Aorta (tissue), 5 donors: ENCODE data around the gene SIGLEC12. TPM values are rescaled to one million over a fixed set of nuclear protein-coding genes. Genes with fewer than 3 reads are reported as not detected.

Experiments
- ATAC-seq: fragments of 200-7000 bp; cut with Tn5 transposase; one replicate; pipeline ENCODE4 v1.9.1; 2022; ENCODE audit warnings: moderate library complexity; ENCODE audit not compliant: low FRiP score
- DNase-seq, 2 donors: peaks; one replicate each; pipeline ENCODE4 v3.0.0-alpha.2; 2020
- H3K27ac ChIP-seq, 2 donors: one replicate each; pipeline ENCODE4 v1.5.1; 2013; ENCODE audit warnings: low read length in 2 of 2, mild to moderate bottlenecking in 2 of 2, moderate library complexity in 2 of 2, control low read depth in 1 of 2, inconsistent platforms in 1 of 2, low read depth in 1 of 2
- H3K27me3 ChIP-seq, 2 donors: one replicate each; pipeline ENCODE4 v1.6.1; 2013; ENCODE audit warnings: control low read depth in 1 of 2, low read length in 1 of 2, mild to moderate bottlenecking in 1 of 2, moderate library complexity in 1 of 2; ENCODE audit not compliant: insufficient read depth in 2 of 2, control insufficient read depth in 1 of 2
- H3K36me3 ChIP-seq, 2 donors: one replicate each; pipeline ENCODE4 v1.6.1; 2013; ENCODE audit warnings: control low read depth in 1 of 2, low read length in 1 of 2, mild to moderate bottlenecking in 1 of 2; ENCODE audit not compliant: insufficient read depth in 2 of 2, control insufficient read depth in 1 of 2
- H3K4me1 ChIP-seq, 2 donors: one replicate each; pipeline ENCODE4 v1.6.1; 2013; ENCODE audit warnings: low read length in 2 of 2, control low read depth in 1 of 2, mild to moderate bottlenecking in 1 of 2, moderate library complexity in 1 of 2; ENCODE audit not compliant: insufficient read depth in 2 of 2, control insufficient read depth in 1 of 2
- H3K4me3 ChIP-seq, 2 donors: one replicate each; pipeline ENCODE4 v1.5.1; 2013; ENCODE audit warnings: low read length in 2 of 2, control low read depth in 1 of 2, mild to moderate bottlenecking in 1 of 2
- H3K9me3 ChIP-seq: one replicate; pipeline ENCODE4 v1.6.1; 2013; ENCODE audit warnings: mild to moderate bottlenecking, low read length; ENCODE audit not compliant: control insufficient read depth
- WGBS, 2 donors: extraction: QIAGEN DNeasy Blood & Tissue Kit; methylation state at CpG; one replicate each; pipeline ENCODE4 v1.1.7; 2013; 5-methylcytosine and 5-hydroxymethylcytosine counted together
- intact Hi-C, 2 donors: fragments of 100-400 bp; cut with DNase I; formaldehyde crosslinking; loops; one replicate each; pipeline versions ENCODE4 v1.14.2 to v1.15.0; 2022
- long read RNA-seq, 2 donors: library from polyadenylated mRNA; unstranded; transcript quantifications; one replicate each; pipeline ENCODE4 v2.0.0, GENCODE V29; 2020 to 2021
- polyA plus RNA-seq, 2 donors: library from polyadenylated mRNA; stranded (reverse); fragments of 200-250 nt; gene quantifications; one replicate each; pipeline ENCODE4 v1.2.3, GENCODE V29; 2013
- total RNA-seq, 2 donors: library from RNA; stranded (reverse); fragmentation: NEBNext Ultra II Directional; extraction: Animal tissue kit (Norgen Biotek cat#: 25700); gene quantifications; one replicate each; pipeline ENCODE4 v1.2.1, GENCODE V29; 2021
- donor health status: healthy with polysubstance abuse.
- donor health status: Bipolar disorder and iron deficiency.
- donor health status: DM: no; HTN: no; CAD: no.
- donor health status: DM: no; HTN: no; CAD: no.
- donor health status: DM: yes; HTN: yes; CAD: no.

Gene SIGLEC12
- 1 to 10 TPM in 1 of 2 donors, not detected in 1; 2.0 TPM for total RNA-seq
- under 1 TPM in 1 of 2 donors, not detected in 1; 0.75 TPM for polyA plus RNA-seq
- long read RNA-seq, donor 1, transcript SIGLEC12-201 (8 exons, 2,121 nt) = major isoform, 8 of 8 reads
- long read RNA-seq, donor 1, partial matches to known transcripts = 0 of 8 reads
- long read RNA-seq, donor 1, other reads (novel, unspliced or antisense) = 0 of 8 reads
- long read RNA-seq, donor 2 = 0 reads

DNA sequence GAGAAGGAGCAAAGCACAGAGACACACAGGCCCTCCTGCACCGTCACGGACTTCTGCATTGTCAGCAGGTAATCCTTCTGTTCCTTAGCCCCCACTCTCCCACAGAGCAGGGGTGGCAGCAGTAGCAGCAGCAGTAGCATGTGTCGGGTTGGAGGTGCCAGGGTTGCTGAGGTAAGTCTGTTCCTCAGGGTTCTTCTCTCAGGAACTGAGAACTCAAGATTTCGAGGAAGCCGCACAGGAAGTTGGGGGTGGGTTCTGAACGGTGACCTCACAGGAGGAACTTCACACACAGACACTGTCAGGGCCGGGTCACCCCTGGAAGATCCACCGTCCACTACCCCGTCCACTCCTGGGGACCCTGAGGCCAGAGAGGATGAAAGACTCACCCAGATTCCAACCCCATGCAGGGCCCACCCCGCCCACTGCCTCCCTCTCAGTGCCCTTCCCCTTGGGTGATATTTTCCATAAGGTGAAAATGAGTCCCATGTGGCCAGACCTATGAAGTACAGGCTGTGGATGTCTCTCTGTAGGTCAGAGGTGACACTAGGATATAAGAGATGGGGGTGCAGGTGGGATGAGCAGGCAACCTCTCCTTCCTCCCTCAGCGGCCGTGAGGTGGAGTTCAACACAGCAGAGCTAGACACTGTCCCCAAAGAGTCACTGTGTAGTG is at the start of gene SIGLEC12:
Gene SIGLEC12 (minus strand): TSS at position 207 of the 670 bp plus-strand sequence. CDS start 67 bp downstream, at position 140.
- intact Hi-C loops = no loop called here
- Histone ChIP-seq H3K27me3 (no peaks in the 10 kb centered on the region), H3K4me1 (no peaks in the 10 kb centered on the region), H3K4me3 (no peak within 1 kb of the TSS), H3K27ac (no peak within 1 kb of the TSS), H3K9me3 (no peaks in the 10 kb centered on the region), H3K36me3 (no peaks in the 10 kb centered on the region)
- DNase-seq = peak in 1 of 2 donors; percentile 76
- ATAC-seq = no peak
- WGBS, 2 donors = 75% methylated on average over 12 of the region's 12 CpGs

DNA sequence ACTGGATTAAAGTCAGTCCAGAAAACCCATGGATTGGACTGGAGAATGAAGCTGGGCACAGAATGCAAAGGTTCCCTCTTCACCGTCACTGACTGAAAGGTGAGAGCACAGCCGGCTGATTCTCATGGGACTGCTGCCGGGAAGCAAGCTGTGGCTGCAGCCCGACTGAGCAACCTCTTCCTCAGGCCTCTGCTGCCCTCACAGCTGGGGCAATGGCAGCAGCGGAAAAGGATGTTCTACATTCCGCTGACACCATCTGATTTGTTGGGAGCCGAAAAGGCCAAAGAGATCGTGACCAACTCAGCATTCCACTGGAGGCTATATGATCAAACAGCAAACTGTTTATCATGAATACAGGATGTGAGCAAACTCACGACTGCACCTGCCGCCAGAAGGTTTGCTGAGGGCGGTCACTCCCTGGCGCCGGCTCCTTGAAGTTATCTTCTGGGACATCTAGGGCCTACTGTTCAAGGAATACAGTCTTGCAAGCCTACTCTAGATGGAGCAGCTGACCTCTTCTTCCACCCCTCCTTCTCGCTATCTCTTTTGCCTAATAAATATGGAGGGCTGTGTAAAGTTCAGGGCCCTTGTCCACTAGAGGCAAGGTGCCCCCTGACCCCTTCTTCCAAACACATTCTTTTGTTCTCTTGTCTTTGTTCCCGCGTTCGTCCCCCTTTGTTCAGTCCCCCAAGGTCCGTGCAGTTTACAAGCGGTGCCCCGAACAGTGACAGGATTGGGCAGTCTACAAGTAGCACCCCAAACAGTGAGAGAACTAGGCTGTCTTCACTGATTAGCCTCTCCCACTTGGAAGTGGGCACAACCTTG is 49.5 kb upstream of the SIGLEC12 start:
- Histone ChIP-seq H3K4me1 (no peaks in the 10 kb centered on the region), H3K4me3 (no peak overlapping the region), H3K9me3 (peaks cover 4% of the 10 kb centered on the region), H3K27me3 (no peaks in the 10 kb centered on the region), H3K36me3 (no peaks in the 10 kb centered on the region), H3K27ac (no peak overlapping the region)
- WGBS, 2 donors = 77 to 83% methylated on average over 20 of the region's 20 CpGs
- DNase-seq (no peak), ATAC-seq (no peak)
- intact Hi-C loops = no loop called here

DNA sequence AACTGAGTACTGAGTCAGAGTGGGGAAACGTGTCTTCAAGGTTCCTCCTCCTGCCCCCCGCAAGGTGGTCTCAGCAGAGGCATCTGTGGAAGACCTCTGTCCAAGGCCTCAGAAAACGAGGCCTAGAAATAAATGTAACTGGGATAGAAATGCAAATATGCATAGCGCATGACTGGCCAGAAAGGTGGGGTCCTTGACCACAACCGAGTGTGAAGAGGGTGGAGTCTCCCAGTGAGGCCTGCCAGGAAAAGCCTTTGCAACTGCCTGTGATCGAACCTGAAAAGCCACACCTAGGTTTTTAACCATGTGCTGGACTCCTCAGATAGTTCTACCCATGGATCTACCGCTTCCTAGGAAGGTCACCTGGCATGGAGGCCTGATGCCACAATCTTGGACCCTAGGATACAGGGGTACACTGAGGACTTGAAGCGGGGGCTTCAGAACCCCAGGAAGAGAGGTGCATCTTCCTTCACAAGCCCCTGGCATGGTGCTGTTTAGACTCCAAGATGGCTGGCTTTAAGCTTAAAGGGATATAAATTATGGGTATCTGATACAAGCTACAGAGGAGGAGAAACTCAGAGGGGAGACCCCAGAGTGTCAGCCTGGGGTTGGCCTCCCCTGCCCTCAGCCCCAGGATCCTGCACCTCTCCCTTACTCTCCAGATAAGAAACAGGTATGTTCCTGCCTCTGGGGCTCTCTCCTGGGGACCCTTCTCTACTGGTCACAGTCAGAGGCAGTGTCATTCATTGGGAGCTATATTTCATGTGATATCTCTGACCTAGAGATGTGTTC is 48.1 kb upstream of the SIGLEC12 start:
- WGBS, 2 donors = 63 to 64% methylated on average over 8 of the region's 8 CpGs
- H3K9me3 ChIP-seq = peaks cover 1% of the 10 kb centered on the region
- no peak for ATAC-seq
- H3K27ac ChIP-seq = no peak overlapping the region
- no peaks in the 10 kb centered on the region for H3K27me3 ChIP-seq
- DNase-seq = no peak
- intact Hi-C loops = no loop called here
- no peaks in the 10 kb centered on the region for H3K36me3 ChIP-seq
- no peaks in the 10 kb centered on the region for H3K4me1 ChIP-seq
- no peak overlapping the region for H3K4me3 ChIP-seq

- no peak for ATAC-seq
- Histone ChIP-seq H3K4me3 (no peak overlapping the region), H3K9me3 (no peaks in the 10 kb centered on the region), H3K4me1 (no peaks in the 10 kb centered on the region), H3K36me3 (no peaks in the 10 kb centered on the region), H3K27ac (no peak overlapping the region), H3K27me3 (no peaks in the 10 kb centered on the region)
- 69 to 77% methylated on average over 4 of the region's 4 CpGs for WGBS, 2 donors
- intact Hi-C loops = no loop called here
- no peak for DNase-seq
These were observed 47.3 kb upstream of the SIGLEC12 start for GRCh38 chr19:51548891-51549305.

DNA sequence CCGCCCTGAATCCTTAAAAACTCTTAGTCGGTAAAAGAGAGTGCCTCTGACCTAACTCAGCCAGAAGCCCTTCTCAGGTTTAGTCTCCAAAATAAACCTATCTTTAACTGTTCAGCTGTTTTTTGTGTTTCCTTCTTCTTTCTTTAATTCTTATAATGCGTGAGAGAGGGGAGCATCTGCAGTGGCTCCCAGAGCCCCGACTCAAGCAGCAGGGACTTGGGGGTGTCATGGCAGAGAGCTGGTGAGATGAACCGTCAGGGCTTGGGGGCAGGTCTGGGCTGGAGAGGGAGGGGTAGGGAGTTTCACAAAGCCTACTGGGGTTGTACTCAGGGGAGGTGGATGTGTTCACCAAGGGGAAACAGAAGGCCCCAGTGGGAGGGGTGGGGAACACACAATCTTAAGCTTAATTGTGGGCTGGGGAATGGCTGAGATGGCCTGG is 46.6 kb upstream of the SIGLEC12 start:
- Histone ChIP-seq H3K27ac (no peak overlapping the region), H3K4me1 (no peaks in the 10 kb centered on the region), H3K27me3 (no peaks in the 10 kb centered on the region), H3K36me3 (no peaks in the 10 kb centered on the region), H3K4me3 (no peak overlapping the region), H3K9me3 (no peaks in the 10 kb centered on the region)
- ATAC-seq (no peak), DNase-seq (no peak)
- 70 to 80% methylated on average over 5 of the region's 5 CpGs for WGBS, 2 donors
- intact Hi-C loops = no loop called here

GRCh38 chr19:51547397-51548212 is 46.0 kb upstream of the SIGLEC12 start:
- Histone ChIP-seq H3K27me3 (no peaks in the 10 kb centered on the region), H3K4me3 (no peak overlapping the region), H3K9me3 (no peaks in the 10 kb centered on the region), H3K27ac (no peak overlapping the region), H3K36me3 (no peaks in the 10 kb centered on the region), H3K4me1 (no peaks in the 10 kb centered on the region)
- DNase-seq = no peak
- no peak for ATAC-seq
- 42 to 47% methylated on average over 7 of the region's 7 CpGs for WGBS, 2 donors
- intact Hi-C loops = no loop called here

DNA sequence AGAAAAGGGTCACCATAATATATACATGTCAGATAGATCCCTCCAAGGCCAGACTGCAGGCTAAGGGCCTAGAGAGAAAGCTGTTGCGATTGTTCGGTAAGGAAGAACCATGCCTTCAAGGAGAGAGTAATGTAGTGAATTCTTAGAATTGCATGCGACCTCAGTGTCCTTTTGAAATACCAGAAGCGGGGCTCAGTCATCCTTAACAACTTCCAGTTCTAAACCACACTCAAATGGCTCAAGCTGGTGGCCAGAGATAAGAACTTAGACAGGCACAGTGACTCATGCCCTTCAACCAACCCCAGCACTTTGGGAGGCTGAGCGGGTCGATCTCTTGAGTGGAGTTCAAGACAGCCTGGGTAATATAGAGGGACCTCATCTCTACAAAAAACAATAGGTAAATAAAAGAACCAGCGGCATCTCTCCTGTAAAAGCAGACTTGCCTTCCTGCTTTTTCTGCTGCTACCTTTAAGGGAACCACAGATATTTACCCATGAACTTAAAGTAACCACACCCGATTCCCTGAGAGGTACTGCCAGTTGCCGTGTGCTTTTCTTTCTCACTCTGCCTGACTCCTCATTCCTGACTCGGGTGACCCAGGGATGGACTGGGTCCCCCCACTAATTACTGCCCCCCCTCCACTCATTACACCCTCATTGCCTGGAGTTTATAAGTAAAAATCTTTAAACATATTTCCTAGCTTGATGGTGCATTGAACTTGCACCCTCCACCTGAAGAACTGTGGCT is 45.2 kb upstream of the SIGLEC12 start:
- Histone ChIP-seq H3K4me1 (no peaks in the 10 kb centered on the region), H3K27ac (no peak overlapping the region), H3K4me3 (no peak overlapping the region), H3K27me3 (no peaks in the 10 kb centered on the region), H3K36me3 (no peaks in the 10 kb centered on the region), H3K9me3 (no peaks in the 10 kb centered on the region)
- intact Hi-C loops = no loop called here
- no peak for ATAC-seq
- DNase-seq = no peak
- 67% methylated on average over 10 of the region's 10 CpGs for WGBS, 2 donors
